ENCODE results near the gene BTBD2. TPM values are rescaled to one million over a fixed set of nuclear protein-coding genes. Genes with fewer than 3 reads are reported as not detected.

Gene BTBD2
- total and polyA plus RNA-seq, 2 of the 8 experiments (the other 6 are each of a cell fraction or from before 2014, with no cell fraction given): 91.7 to 92.3 TPM

GRCh38 chr19:2047076-2047448 is 31.5 kb upstream of the BTBD2 start:
- H3K4me3 ChIP-seq (ENCODE audit: extremely low read depth in 1 of 4, insufficient read depth in 2 of 4, low read depth in 3 of 4, low read length in 4 of 4): no peak overlapping the region
- FAIRE-seq (no peak), DNase-seq (ENCODE audit: low read depth in 1 of 2, low spot score in 2 of 2) (no peak)
- peaks cover 9 to 29% of the 10 kb centered on the region in 2 experiments; a peak in 2 of 4 replicates for H3K79me2 ChIP-seq (ENCODE audit: control insufficient read depth in 1 of 2, insufficient read depth in 2 of 2, low read length in 2 of 2)
- H2BK12ac ChIP-seq (ENCODE audit: low read depth, low read length): no peak overlapping the region
- H2AFZ ChIP-seq (ENCODE audit: low read length): no peak overlapping the region
- H3K79me1 ChIP-seq (ENCODE audit: low read depth, low read length): peaks cover 23% of the 10 kb centered on the region
- peaks cover 0 to 13% (median 8%) of the 10 kb centered on the region in 4 experiments; a peak in 5 of 8 replicates for H3K36me3 ChIP-seq (ENCODE audit: control insufficient read depth in 2 of 4, insufficient read depth in 4 of 4, low read length in 3 of 4)
- no peak overlapping the region for H4K91ac ChIP-seq (replicated peaks; ENCODE audit: insufficient read length, low read length)
- H2AK5ac ChIP-seq (ENCODE audit: low read depth, low read length): no peak overlapping the region
- H3K18ac ChIP-seq (ENCODE audit: extremely low read depth, low read length): no peak overlapping the region
- 92% methylated on average over 6 of the region's 6 CpGs; no CpG with 5 or more reads in 1 of the 2 experiments for WGBS, 2 experiments (ENCODE audit: extremely low coverage in 1 of 2, insufficient coverage in 1 of 2, insufficient read length in 1 of 2, insufficient replicate concordance in 2 of 2, low coverage in 1 of 2, low lambda C conversion rate in 2 of 2, missing lambda C conversion rate in 1 of 2)
- ChIA-PET POLR2A (ENCODE audit: partially characterized antibody) (interaction anchor here (1.0 to 22.2 kb wide), 5 partner anchors 9 to 28 kb away, joined by 3 to 524 read pairs (median 7); no protein-coding TSS in a partner anchor), CTCF (ENCODE audit: partially characterized antibody) (interaction anchor here (0.7 to 1.1 kb wide), 3 partner anchors 22 to 27 kb away, joined by 3 read pairs; no protein-coding TSS in a partner anchor)
- H3K14ac ChIP-seq (ENCODE audit: insufficient read length): no peak overlapping the region
- H3K23me2 ChIP-seq (ENCODE audit: low read depth, low read length): peaks cover 4% of the 10 kb centered on the region; the same call in 1 of the 2 replicates
- no peak overlapping the region for H2BK120ac ChIP-seq (replicated peaks; ENCODE audit: low read depth, low read length)
- TF ChIP-seq PHF8 (conservative IDR thresholded peaks at IDR 0.05; ENCODE audit: low read depth, low read length) (no peak), RBBP5 (IDR thresholded peaks at IDR 0.05; ENCODE audit: borderline replicate concordance, low read depth, low read length) (no peak), EZH2 (IDR thresholded peaks at IDR 0.05; ENCODE audit: low read depth, low read length, severe bottlenecking) (no peak), SP1 (IDR thresholded peaks at IDR 0.05; ENCODE audit: low read depth, low read length) (no peak)
- TF ChIP-seq, protein P1, sequence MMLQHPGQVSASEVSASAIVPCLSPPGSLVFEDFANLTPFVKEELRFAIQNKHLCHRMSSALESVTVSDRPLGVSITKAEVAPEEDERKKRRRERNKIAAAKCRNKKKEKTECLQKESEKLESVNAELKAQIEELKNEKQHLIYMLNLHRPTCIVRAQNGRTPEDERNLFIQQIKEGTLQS (IDR thresholded peaks at IDR 0.05; ENCODE audit: insufficient read depth, low read depth, low read length): no peak
- no peak overlapping the region for H3K4ac ChIP-seq (replicated peaks; ENCODE audit: insufficient read length, low read depth, low read length)
- H3K27ac ChIP-seq (ENCODE audit: low read depth, low read length): no peak overlapping the region
- 0 out of 2 replicates have a peak overlapping the region, but pooled peaks have one; percentile 60 for H2BK5ac ChIP-seq (ENCODE audit: low read depth, low read length)
- H3K9ac ChIP-seq (replicated peaks in 1 of 4; ENCODE audit: extremely low read depth in 1 of 4, low read depth in 3 of 4, low read length in 3 of 4): no peak overlapping the region
- no peak overlapping the region for H3K23ac ChIP-seq (ENCODE audit: insufficient read length)
- H4K20me1 ChIP-seq (replicated peaks in 1 of 2; ENCODE audit: control insufficient read depth in 1 of 2, insufficient read depth in 2 of 2, low read length in 2 of 2): peaks cover 21 to 49% of the 10 kb centered on the region in 2 experiments
- H3K4me1 ChIP-seq (replicated peaks in 1 of 4; ENCODE audit: control insufficient read depth in 3 of 4, insufficient read depth in 4 of 4, low read length in 3 of 4): peaks cover 0 to 23% (median 16%) of the 10 kb centered on the region in 4 experiments; a peak in 5 of 7 replicates
- H4K5ac ChIP-seq (ENCODE audit: insufficient read length, low read depth, low read length): no peak overlapping the region
- H3K27me3 ChIP-seq (replicated peaks in 1 of 4; ENCODE audit: control insufficient read depth in 3 of 4, extremely low read depth in 1 of 4, insufficient read depth in 3 of 4, low read length in 3 of 4): no peaks in the 10 kb centered on the region
- no peaks in the 10 kb centered on the region for H3K9me3 ChIP-seq (ENCODE audit: insufficient read depth in 2 of 2, low read depth in 1 of 2, low read length in 1 of 2)
- H3K4me2 ChIP-seq (ENCODE audit: insufficient read depth in 1 of 2, low read depth in 2 of 2, low read length in 2 of 2): no peak overlapping the region
- H3K56ac ChIP-seq (replicated peaks; ENCODE audit: insufficient read length, low read depth, low read length): no peak overlapping the region
- H2BK15ac ChIP-seq (ENCODE audit: low read length): no peak overlapping the region
- H2BK20ac ChIP-seq (ENCODE audit: low read length): no peak overlapping the region
- H4K8ac ChIP-seq (ENCODE audit: extremely low read depth, insufficient read depth, low read length): no peak overlapping the region
